ENCODE data around the gene ARX.

Gene ARX

DNA sequence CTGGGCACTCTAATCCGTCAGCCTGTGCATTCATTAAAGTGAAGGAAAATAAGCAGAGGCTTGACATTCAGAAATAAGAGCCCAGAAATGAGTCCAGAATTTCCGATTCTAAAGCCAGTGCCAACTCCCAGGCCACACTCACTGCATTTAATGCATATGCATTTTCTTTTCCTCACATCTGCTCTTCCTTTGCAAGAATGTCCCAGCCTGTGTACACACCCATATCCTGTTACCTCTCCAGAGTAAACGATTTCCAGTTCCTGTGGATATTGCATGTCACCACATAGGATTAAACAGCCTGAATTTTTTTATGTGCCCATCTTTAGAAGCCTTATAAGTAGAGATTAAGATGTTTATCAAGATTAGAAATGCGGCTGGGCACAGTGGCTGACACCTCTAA, 27.5 kb downstream of the ARX start:
- H3K4me3 Mint-ChIP-seq: no peak overlapping the region

DNA sequence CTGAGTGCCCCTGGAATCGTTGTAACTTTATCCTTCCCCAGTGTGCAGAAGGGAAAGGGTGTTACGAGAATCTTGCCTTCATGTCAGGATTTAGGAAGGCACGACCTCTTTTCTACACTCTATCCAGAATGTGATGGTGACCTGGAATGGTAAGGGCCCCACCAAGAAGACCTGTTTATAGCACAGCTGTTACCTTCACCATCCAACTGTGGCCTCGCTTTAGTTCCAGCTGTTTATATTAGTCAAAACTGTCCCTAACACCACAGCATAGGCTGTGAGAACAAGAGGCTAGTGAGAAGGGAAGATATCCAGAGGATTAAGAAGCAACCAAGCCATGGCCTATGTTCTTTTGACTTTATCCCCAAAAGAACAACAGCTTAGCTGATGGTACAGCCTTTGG, 28.0 kb downstream of the ARX start:
- no peak overlapping the region for H3K27ac Mint-ChIP-seq
- no peak overlapping the region for H3K4me3 Mint-ChIP-seq
- no peaks in the 10 kb centered on the region for H3K27me3 Mint-ChIP-seq
- ATAC-seq: no peak
- H3K36me3 Mint-ChIP-seq: peaks cover 19% of the 10 kb centered on the region
- H3K4me1 Mint-ChIP-seq: no peaks in the 10 kb centered on the region
- H3K9me3 Mint-ChIP-seq: no peaks in the 10 kb centered on the region

More for the DNA sequence above, 27.5 kb downstream of the ARX start:
- H3K9me3 Mint-ChIP-seq: no peaks in the 10 kb centered on the region
- no peak for ATAC-seq
- H3K27me3 Mint-ChIP-seq: no peaks in the 10 kb centered on the region
- no peaks in the 10 kb centered on the region for H3K4me1 Mint-ChIP-seq
- H3K27ac Mint-ChIP-seq: no peak overlapping the region
- peaks cover 19% of the 10 kb centered on the region for H3K36me3 Mint-ChIP-seq

DNA sequence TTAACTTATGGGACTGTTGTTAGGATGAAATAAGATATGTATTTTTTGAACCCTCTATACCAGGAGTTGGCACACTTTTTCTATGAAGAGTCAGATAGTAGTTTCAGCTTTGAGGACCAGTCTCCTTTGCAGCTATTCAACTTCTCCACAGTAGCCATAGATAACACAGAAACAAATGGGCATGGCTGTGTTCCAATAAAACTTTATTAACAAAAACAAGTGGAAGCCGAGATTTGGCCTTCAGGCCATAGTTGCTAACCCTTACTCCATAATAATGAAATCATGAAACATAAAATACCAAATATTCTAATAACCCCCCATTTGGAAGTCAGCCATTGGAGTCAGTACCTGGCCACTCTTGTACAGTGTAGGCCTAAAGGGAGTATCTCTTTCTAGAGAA, 30.6 kb downstream of the ARX start:
- ATAC-seq: no peak
- Mint-ChIP-seq H3K36me3 (peaks cover 6% of the 10 kb centered on the region), H3K9me3 (no peaks in the 10 kb centered on the region), H3K27me3 (no peaks in the 10 kb centered on the region), H3K27ac (no peak overlapping the region), H3K4me1 (no peaks in the 10 kb centered on the region), H3K4me3 (no peak overlapping the region)

DNA sequence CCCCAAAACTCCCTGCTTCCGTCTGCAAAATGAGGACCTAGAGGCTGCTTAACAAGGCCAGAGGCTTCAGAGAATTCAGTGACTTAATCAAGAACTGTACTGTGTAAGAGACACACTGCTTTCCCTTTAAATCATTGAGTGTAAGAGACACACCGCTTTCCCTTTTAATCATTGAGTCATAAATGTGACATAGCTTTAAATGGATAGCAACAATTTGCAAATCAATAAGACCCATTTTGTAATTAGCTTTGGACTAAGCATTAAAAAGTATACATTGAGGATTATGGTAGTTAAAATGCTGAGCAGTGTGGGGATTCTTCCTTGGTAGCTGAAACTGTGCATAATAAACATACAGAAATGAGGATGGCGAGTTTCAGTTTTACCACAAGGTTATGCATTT, 31.8 kb downstream of the ARX start:
- Mint-ChIP-seq H3K4me1 (no peaks in the 10 kb centered on the region), H3K27ac (no peak overlapping the region), H3K4me3 (no peak overlapping the region), H3K9me3 (no peaks in the 10 kb centered on the region), H3K27me3 (no peaks in the 10 kb centered on the region), H3K36me3 (peaks cover 6% of the 10 kb centered on the region)
- ATAC-seq: no peak

DNA sequence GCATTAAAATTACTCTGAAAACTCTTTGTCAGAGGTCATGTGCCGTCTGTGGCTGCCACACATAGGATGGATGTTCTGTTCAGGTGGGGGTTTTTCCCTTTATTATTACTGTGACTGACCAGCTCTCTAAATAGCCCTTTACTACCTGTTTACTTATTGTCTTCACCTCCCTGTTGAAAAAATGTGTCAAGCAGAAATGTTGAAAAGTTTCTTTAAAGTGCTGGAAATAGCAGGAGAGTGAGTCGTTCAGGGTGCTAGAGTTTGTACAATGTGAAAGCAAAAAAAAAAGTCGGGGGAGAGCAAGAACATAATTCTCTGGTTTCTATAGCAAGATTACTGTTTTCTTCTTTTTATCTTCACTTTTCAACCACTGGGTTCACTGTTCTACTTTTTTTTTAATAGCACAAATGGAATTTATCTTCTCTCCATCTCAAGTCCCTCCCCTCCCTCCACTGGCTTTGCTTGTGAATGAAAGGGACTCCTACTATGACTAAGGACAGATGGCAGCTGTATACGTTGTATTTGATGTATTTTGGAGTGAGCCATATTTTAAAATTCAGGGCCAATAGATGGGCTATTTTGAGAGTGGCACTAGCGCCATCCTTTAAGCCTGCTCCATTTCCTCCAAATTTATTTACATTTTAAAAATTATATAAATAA, 33.3 kb downstream of the ARX start:
- no peaks in the 10 kb centered on the region for H3K4me1 Mint-ChIP-seq
- no peak overlapping the region for H3K4me3 Mint-ChIP-seq
- H3K27ac Mint-ChIP-seq: no peak overlapping the region
- no peaks in the 10 kb centered on the region for H3K27me3 Mint-ChIP-seq
- H3K36me3 Mint-ChIP-seq: no peaks in the 10 kb centered on the region
- H3K9me3 Mint-ChIP-seq: no peaks in the 10 kb centered on the region
- no peak for ATAC-seq

DNA sequence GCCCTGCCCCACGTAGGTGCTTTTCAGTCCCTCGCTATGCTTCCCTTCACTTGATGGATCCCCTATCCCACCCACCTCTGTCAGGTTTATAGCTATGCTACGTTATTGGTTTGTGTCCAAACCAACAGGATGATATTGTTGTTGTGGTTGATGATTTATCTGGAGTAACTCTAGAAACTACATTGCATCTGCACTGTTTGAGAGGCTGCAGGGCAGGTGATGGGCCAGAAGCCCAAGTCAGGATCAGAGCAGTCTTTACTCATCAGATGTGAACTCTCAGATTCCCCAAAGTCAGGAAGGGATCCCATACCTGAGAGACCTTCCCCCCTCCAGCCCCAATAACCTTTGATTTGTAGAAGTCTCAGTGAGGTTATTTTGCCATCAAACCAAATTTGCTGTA, 34.7 kb downstream of the ARX start:
- Mint-ChIP-seq H3K4me3 (no peak overlapping the region), H3K36me3 (peaks cover 9% of the 10 kb centered on the region), H3K27me3 (no peaks in the 10 kb centered on the region), H3K27ac (no peak overlapping the region), H3K9me3 (no peaks in the 10 kb centered on the region), H3K4me1 (no peaks in the 10 kb centered on the region)
- ATAC-seq: no peak

DNA sequence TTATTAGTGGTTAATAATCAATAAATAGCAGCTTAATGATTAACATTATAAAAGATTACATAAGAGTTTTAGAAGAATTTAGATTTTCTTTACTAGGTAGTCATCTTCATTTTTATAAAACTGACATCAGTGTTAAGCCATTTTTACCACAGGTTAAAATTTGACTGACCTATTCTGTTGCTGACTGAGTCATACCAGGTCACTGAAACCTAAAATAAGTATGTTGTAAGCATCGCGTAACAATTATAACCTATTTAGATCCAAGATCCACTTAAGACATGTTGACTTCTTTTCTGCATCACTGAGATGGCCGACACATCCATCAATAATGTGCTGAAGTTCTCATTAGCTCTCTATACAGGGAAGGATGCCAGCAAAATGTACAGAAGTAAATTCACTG, 36.7 kb downstream of the ARX start:
- Mint-ChIP-seq H3K36me3 (peaks cover 9% of the 10 kb centered on the region), H3K27me3 (no peaks in the 10 kb centered on the region), H3K4me1 (no peaks in the 10 kb centered on the region), H3K4me3 (no peak overlapping the region), H3K27ac (no peak overlapping the region), H3K9me3 (no peaks in the 10 kb centered on the region)
- no peak for ATAC-seq

DNA sequence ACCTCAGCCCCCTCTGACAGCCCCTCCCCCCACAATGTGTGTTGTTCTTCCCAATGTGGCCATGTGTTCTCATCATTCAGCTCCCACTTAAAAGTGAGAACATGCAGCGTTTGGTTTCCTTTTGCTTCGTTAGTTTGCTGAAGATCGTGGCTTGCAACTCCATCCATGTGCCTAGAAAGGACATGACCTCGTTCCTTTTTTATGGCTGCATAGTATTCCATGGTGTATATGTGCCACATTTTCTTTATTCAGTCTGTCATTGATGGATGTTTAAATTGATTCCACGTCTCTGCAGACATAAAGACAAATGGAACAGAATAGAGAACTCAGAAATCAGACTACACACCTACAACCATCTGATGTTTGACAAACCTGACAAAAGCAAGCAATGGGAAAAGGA, 46.0 kb downstream of the ARX start:
- Mint-ChIP-seq H3K9me3 (no peaks in the 10 kb centered on the region), H3K4me3 (no peak overlapping the region), H3K36me3 (peaks cover 26% of the 10 kb centered on the region), H3K27ac (no peak overlapping the region), H3K4me1 (no peaks in the 10 kb centered on the region), H3K27me3 (no peaks in the 10 kb centered on the region)
- ATAC-seq: no peak

DNA sequence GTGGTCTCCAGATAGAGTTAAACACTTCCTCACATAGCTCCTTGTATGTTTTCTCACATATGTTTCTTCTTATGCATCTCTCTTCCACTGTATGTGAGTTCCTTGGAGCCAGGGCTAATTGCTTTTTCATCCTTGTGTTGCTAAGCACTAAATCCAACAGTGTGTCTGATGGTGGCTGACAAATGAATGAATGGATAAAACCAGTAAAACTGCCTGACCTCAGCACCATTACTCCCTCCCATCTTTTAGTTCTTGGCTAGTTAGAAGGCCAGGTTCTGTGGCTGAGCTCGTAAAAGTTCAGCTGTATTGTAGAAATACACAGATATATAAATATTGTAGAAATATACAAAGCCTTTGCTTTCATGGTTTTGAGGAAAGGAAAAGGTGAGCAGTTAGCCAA, 50.4 kb downstream of the ARX start:
- H3K4me3 Mint-ChIP-seq: no peak overlapping the region
- H3K4me1 Mint-ChIP-seq: no peaks in the 10 kb centered on the region
- no peaks in the 10 kb centered on the region for H3K9me3 Mint-ChIP-seq
- ATAC-seq: no peak
- peaks cover 15% of the 10 kb centered on the region for H3K36me3 Mint-ChIP-seq
- H3K27me3 Mint-ChIP-seq: no peaks in the 10 kb centered on the region
- no peak overlapping the region for H3K27ac Mint-ChIP-seq

DNA sequence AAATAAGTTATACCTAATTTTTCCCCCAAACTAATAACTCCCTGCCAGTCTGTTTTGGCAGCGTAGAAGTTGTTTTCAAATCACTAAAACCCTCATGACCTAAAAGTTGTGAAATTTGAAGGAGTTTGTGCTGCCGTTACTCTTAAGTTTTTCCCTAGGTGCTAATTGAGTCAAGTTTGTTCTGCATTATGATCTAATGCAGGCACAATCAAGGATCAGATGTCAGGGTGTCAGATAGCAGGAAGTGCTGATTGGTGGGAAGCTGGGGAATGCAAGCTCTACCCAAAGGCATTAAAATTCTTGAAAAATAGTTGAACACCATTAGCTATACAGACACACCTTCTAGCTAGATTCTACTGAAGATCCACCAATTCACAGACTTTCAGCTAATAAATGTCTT, 51.9 kb downstream of the ARX start:
- Mint-ChIP-seq H3K27me3 (no peaks in the 10 kb centered on the region), H3K4me1 (no peaks in the 10 kb centered on the region), H3K36me3 (peaks cover 13% of the 10 kb centered on the region)

DNA sequence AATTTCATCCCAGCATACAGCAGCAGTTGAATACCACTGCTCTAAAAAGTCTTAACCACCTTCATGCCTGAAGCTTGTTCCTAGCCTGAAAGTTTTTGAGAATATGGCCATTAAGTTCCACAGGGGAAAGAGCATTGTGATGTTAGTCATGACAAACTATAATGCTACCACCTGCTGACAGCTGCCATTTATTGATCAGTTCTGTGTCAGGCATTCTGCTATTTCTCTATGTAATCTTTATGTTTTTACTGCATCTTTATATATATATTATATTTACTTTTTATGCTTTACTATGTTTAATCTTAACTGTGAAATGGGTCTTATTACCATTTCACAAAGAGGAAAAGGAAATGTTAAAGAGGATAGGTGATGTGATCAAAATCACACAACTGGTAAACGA, 54.0 kb downstream of the ARX start:
- Mint-ChIP-seq H3K27me3 (no peaks in the 10 kb centered on the region), H3K4me3 (no peak overlapping the region), H3K27ac (no peak overlapping the region), H3K4me1 (no peaks in the 10 kb centered on the region), H3K9me3 (no peaks in the 10 kb centered on the region), H3K36me3 (peaks cover 26% of the 10 kb centered on the region)
- ATAC-seq: no peak

More for the DNA sequence above, 51.9 kb downstream of the ARX start:
- no peak for ATAC-seq
- no peak overlapping the region for H3K4me3 Mint-ChIP-seq
- H3K27ac Mint-ChIP-seq: no peak overlapping the region
- no peaks in the 10 kb centered on the region for H3K9me3 Mint-ChIP-seq

DNA sequence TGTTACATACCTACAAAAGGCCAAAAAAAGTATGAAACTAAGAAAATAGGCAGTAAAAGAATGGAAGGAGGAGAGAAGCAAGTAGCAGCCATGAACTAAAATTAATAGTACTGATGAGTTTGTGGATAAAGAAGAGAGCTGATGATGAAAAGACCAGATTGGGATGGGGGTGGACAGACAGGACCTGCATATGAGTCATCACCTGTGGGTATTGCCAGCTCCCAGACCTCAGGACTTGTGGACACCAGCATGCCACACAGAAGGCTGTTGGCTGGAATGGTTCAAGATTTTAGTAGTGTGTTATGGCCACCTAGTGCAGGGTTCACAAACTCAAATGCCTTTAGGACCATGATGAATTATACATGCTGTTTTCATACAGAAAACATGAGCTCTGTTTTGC, 58.9 kb downstream of the ARX start:
- no peaks in the 10 kb centered on the region for H3K4me1 Mint-ChIP-seq
- H3K36me3 Mint-ChIP-seq: peaks cover 24% of the 10 kb centered on the region
- H3K4me3 Mint-ChIP-seq: no peak overlapping the region
- ATAC-seq: no peak
- no peaks in the 10 kb centered on the region for H3K9me3 Mint-ChIP-seq
- no peaks in the 10 kb centered on the region for H3K27me3 Mint-ChIP-seq
- no peak overlapping the region for H3K27ac Mint-ChIP-seq

DNA sequence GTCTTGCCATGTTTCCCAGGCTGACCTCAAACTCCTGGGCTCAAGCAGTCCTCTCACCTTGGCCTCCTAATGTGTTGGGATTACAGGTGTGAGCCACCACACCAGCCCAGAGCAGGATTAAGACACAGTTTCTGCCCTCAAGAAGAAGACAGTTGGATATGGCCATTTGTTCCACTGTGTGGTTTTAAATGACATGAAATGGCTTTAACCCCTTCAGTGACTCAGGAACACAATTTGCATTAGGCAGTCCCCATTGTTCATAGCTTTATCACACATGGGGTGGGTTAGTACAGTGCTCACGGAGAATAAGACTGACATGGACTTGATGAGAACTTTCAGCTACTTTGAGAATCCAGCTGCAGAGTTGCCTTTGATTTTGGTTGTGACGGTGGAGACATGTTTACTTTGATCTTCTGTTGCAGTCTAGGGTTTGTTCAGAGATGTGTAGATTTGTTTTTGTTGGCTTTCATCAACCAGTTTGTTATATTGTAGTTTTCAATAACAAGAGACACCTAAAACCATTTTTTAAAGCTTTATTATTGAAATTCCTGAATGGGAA, 60.3 kb downstream of the ARX start:
- H3K9me3 Mint-ChIP-seq: no peaks in the 10 kb centered on the region
- no peak overlapping the region for H3K4me3 Mint-ChIP-seq
- no peak overlapping the region for H3K27ac Mint-ChIP-seq
- no peak for ATAC-seq
- no peaks in the 10 kb centered on the region for H3K27me3 Mint-ChIP-seq
- no peaks in the 10 kb centered on the region for H3K4me1 Mint-ChIP-seq
- peaks cover 24% of the 10 kb centered on the region for H3K36me3 Mint-ChIP-seq

DNA sequence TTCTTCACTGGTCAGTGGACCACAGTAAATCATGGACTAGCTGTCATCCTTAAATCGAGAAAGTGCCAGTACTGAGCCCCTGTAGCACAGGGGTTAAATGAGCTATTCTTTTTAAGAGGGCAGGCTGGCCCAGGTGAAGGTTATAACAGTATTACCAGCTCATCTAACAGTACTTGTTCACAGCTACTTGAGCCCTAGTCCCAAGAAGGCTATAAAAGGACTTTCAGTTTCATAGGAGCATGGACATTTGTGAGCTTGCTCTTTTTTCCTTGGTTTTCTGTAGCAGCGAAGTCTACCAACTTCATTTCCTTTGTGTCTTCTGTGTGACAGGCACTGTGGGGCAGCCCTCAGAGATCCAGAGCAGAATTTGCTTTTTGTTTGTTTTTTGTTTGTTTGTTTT, 61.0 kb downstream of the ARX start:
- Mint-ChIP-seq H3K4me1 (no peaks in the 10 kb centered on the region), H3K4me3 (no peak overlapping the region), H3K9me3 (no peaks in the 10 kb centered on the region), H3K36me3 (peaks cover 24% of the 10 kb centered on the region), H3K27me3 (no peaks in the 10 kb centered on the region), H3K27ac (no peak overlapping the region)
- ATAC-seq: no peak
